ENCODE measurements around the gene GNLY. TPM values are rescaled to one million over a fixed set of nuclear protein-coding genes. Genes with fewer than 3 reads are reported as not detected.

GNLY gene
- total RNA-seq: 1 to 10 TPM in 1 of 4 donors, under 1 TPM in 2, not detected in 1; 0.63 to 4.2 (median 0.98) TPM

- Histone ChIP-seq H3K4me1 (no peaks in the 10 kb centered on the region), H3K9me3 (no peaks in the 10 kb centered on the region), H3K27ac (no peak within 1 kb of the TSS), H3K27me3 (no peaks in the 10 kb centered on the region), H3K4me3 (no peak within 1 kb of the TSS), H3K36me3 (no peaks in the 10 kb centered on the region)
- WGBS, 2 donors: 87 to 90% methylated on average over 11 to 15 of the region's 15 CpGs
- no peak for DNase-seq (ENCODE audit: low spot score in 2 of 2)
- TF ChIP-seq EP300 (IDR thresholded peaks at IDR 0.05) (no peak), CTCF (IDR thresholded peaks at IDR 0.05) (no peak), POLR2A (IDR thresholded peaks at IDR 0.05) (no peak)
Observed at GRCh38 chr2:85694052-85695025, at the start of gene GNLY. Gene GNLY, plus strand, starts transcription at chr2:85694358. Its CDS starts 61 bp downstream, at chr2:85694419.

GRCh38 chr2:85644909-85645308 lies 49.2 kb upstream of the GNLY start:
- TF ChIP-seq EP300 (IDR thresholded peaks at IDR 0.05) (no peak), CTCF (IDR thresholded peaks at IDR 0.05) (no peak), POLR2A (IDR thresholded peaks at IDR 0.05) (no peak)
- Histone ChIP-seq H3K27me3 (no peaks in the 10 kb centered on the region), H3K27ac (no peak overlapping the region), H3K4me3 (no peak overlapping the region), H3K4me1 (no peaks in the 10 kb centered on the region), H3K9me3 (no peaks in the 10 kb centered on the region), H3K36me3 (peaks cover 5 to 100% (median 49%) of the 10 kb centered on the region in 3 donors)
- DNase-seq (ENCODE audit: low spot score in 2 of 2): no peak
- WGBS, 2 donors: 93 to 95% methylated on average over 8 of the region's 8 CpGs

DNA sequence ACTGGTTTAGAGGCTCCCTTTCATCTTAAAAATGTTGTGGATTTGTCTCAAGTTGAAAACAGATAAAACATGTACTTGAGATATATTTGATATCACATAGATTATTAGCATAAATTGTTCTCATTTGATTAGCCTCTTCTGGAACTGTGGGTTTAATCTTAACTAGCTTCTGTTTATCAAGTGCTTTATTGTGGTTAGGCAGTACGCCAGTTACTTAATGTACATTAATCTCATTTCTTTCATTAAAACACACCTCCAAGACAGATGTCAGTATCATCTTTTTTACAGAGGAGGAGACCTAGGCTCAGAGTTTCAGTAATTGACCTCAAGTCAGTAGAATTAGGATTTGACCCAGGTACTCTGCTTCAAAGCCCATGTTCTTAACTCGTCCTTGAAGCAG lies 48.0 kb upstream of the GNLY start:
- no peaks in the 10 kb centered on the region for H3K27me3 ChIP-seq
- no peak overlapping the region for H3K27ac ChIP-seq
- WGBS, 2 donors: 94 to 96% methylated on average over 2 of the region's 2 CpGs
- TF ChIP-seq CTCF (IDR thresholded peaks at IDR 0.05) (no peak), EP300 (IDR thresholded peaks at IDR 0.05) (no peak), POLR2A (IDR thresholded peaks at IDR 0.05) (no peak)
- H3K4me1 ChIP-seq: no peaks in the 10 kb centered on the region
- H3K4me3 ChIP-seq: no peak overlapping the region
- no peaks in the 10 kb centered on the region for H3K9me3 ChIP-seq
- no peak for DNase-seq (ENCODE audit: low spot score in 2 of 2)
- peaks cover 4 to 100% (median 44%) of the 10 kb centered on the region in 3 donors for H3K36me3 ChIP-seq

DNA sequence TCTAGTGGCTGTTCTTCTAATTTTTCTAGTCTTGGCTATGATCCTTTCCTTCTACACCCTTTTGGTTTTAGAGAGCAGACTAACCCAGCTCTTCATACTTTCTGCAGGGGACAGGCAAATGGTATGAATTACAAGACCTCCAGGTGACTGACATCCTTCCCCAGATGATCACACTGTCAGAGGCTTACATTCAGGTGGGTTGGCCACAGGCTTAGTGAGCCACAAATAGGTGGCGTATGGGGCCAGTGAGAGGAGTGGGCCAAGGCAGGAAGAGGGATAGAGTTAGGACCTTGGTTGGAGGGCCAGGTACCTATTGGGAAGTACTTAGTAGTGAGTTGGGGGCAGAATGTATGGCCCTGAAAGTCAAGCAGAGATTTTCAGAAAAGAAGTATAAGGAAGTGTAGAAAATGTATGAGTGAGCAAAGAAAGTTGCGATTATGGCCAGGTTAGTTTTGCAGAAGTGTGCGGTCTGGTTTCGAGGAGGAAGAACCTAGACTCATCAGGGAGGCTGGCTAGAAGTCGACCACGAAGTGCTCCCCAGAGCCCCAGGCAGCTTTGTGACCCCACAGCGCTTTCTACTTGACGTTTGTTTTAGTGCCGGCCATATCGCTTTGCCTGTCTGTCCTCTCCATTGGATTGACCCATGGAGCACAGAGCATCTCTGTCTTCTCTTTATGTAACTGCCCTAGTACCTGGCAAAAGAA lies 46.2 kb upstream of the GNLY start:
- 82 to 84% methylated on average over 10 of the region's 10 CpGs for WGBS, 2 donors
- Histone ChIP-seq H3K27ac (no peak overlapping the region), H3K36me3 (peaks cover 4 to 98% (median 39%) of the 10 kb centered on the region in 3 donors), H3K9me3 (no peaks in the 10 kb centered on the region), H3K27me3 (no peaks in the 10 kb centered on the region), H3K4me1 (no peaks in the 10 kb centered on the region), H3K4me3 (no peak overlapping the region)
- TF ChIP-seq POLR2A (IDR thresholded peaks at IDR 0.05): no peak
- TF ChIP-seq EP300 (IDR thresholded peaks at IDR 0.05): no peak
- TF ChIP-seq CTCF (IDR thresholded peaks at IDR 0.05): no peak
- DNase-seq (ENCODE audit: low spot score in 2 of 2): no peak

GRCh38 chr2:85648619-85649018 lies 45.5 kb upstream of the GNLY start:
- H3K36me3 ChIP-seq: peaks cover 4 to 98% (median 39%) of the 10 kb centered on the region in 3 donors
- TF ChIP-seq CTCF (IDR thresholded peaks at IDR 0.05) (peak in 3 of 5 experiments; percentile 7 to 27 (median 22)), POLR2A (IDR thresholded peaks at IDR 0.05) (no peak), EP300 (IDR thresholded peaks at IDR 0.05) (no peak)

More at GRCh38 chr2:85648619-85649018, 45.5 kb upstream of the GNLY start:
- Histone ChIP-seq H3K4me3 (no peak overlapping the region), H3K9me3 (no peaks in the 10 kb centered on the region), H3K4me1 (no peaks in the 10 kb centered on the region), H3K27me3 (no peaks in the 10 kb centered on the region), H3K27ac (no peak overlapping the region)
- WGBS, 2 donors: 52 to 64% methylated on average over 2 of the region's 2 CpGs
- DNase-seq (ENCODE audit: low spot score in 2 of 2): no peak
